A673 (cell line): Measurements from ENCODE around the gene DENND1A. TPM values are rescaled to one million over a fixed set of nuclear protein-coding genes. Genes with fewer than 3 reads are reported as not detected.
"Not testable (repeated sequence)": the region's sequence is repeated elsewhere in the genome, so short reads cannot be mapped to it uniquely, and the experiment has no call there.

Source experiments
- BruUV-seq: library from RNA; stranded (reverse); fragments of 400-500 nt; replicated peaks from 2 replicates; lab custom pipeline; 2021; lab: Mats Ljungman, UMichigan
- CTCF ChIA-PET: fragments of 300-600 bp; sonication (Branson Sonifier 250); formaldehyde crosslinking; loops from one replicate; lab custom pipeline; 2022; ENCODE audit warnings: antibody characterized with exemption; lab: Charles Lee
- POLR2A ChIA-PET: fragments of 300-600 bp; sonication (Branson Sonifier 250); formaldehyde crosslinking; loops from one replicate; lab custom pipeline; 2022; ENCODE audit warnings: antibody characterized with exemption; ENCODE audit not compliant: low non-redundant PET; lab: Charles Lee
- DNase-seq: peaks from one replicate; pipeline ENCODE4 v3.0.0-alpha.2; 2015; ENCODE audit warnings: low spot score
- H3K27ac ChIP-seq: fragments of 200-600 bp; sonication (generic); 2 replicates; pipeline ENCODE4 v1.5.1; 2016; ENCODE audit warnings: mixed run types, low read depth, mild to moderate bottlenecking, mixed read lengths, antibody characterized with exemption, low read length; ENCODE audit not compliant: poor library complexity, severe bottlenecking
- H3K27me3 ChIP-seq: fragments of 200-600 bp; sonication (generic); replicated peaks from 2 replicates; pipeline ENCODE4 v1.6.1; 2017; ENCODE audit warnings: mixed run types, low read depth, mild to moderate bottlenecking, mixed read lengths, antibody characterized with exemption, low read length; ENCODE audit not compliant: insufficient read depth, poor library complexity
- H3K36me3 ChIP-seq: fragments of 200-600 bp; sonication (generic); 2 replicates; pipeline ENCODE4 v1.6.1; 2016; ENCODE audit warnings: mixed run types, mild to moderate bottlenecking, mixed read lengths, antibody characterized with exemption, low read length; ENCODE audit not compliant: insufficient read depth, poor library complexity, severe bottlenecking
- H3K4me1 ChIP-seq: fragments of 200-600 bp; sonication (generic); 2 replicates; pipeline ENCODE4 v1.6.1; 2017; ENCODE audit warnings: mixed run types, mild to moderate bottlenecking, mixed read lengths, antibody characterized with exemption, low read length; ENCODE audit not compliant: insufficient read depth, poor library complexity, severe bottlenecking
- H3K4me3 ChIP-seq: fragments of 200-600 bp; sonication (generic); 2 replicates; pipeline ENCODE4 v1.5.1; 2016; ENCODE audit warnings: low read depth, mixed run types, mild to moderate bottlenecking, mixed read lengths, low read length; ENCODE audit not compliant: poor library complexity, severe bottlenecking
- H3K9me3 ChIP-seq: fragments of 200-600 bp; sonication (generic); 2 replicates; pipeline ENCODE4 v1.6.1; 2016; ENCODE audit warnings: mixed run types, low read depth, mild to moderate bottlenecking, mixed read lengths, antibody characterized with exemption, low read length; ENCODE audit not compliant: poor library complexity, severe bottlenecking
- CTCF ChIP-seq: fragments of 300-800, 200-600 bp; sonication (generic); conservative IDR thresholded peaks from 2 replicates; pipeline ENCODE4 v1.5.1; 2017; ENCODE audit warnings: low read depth, mild to moderate bottlenecking, antibody characterized with exemption, low read length, moderate library complexity, mixed read lengths
- EZH2 ChIP-seq: fragments of 200-600 bp; sonication (generic); IDR thresholded peaks from 2 replicates; pipeline ENCODE4 v1.6.1; 2017; ENCODE audit warnings: borderline replicate concordance, low read depth, mild to moderate bottlenecking, mixed read lengths, antibody characterized with exemption, low read length; ENCODE audit not compliant: poor library complexity, severe bottlenecking
- intact Hi-C: fragments of 100-400 bp; cut with micrococcal nuclease; formaldehyde crosslinking; loops from one replicate; pipeline ENCODE4 v1.10.0; 2022; ENCODE audit not compliant: unreplicated experiment
- total RNA-seq: library from RNA; stranded (reverse); gene quantifications from 2 replicates; pipeline ENCODE4 v1.2.3, GENCODE V29; 2021

Gene DENND1A
- total RNA-seq, 1 experiment from 2014 or later, result 12.0 TPM

GRCh38 chr9:123431581-123431980, 498.3 kb downstream of the DENND1A start:
- intact Hi-C loops, result no loop called here
- no peaks in the 10 kb centered on the region for H3K27me3 ChIP-seq
- no peaks in the 10 kb centered on the region for H3K9me3 ChIP-seq
- no peak overlapping the region for H3K4me3 ChIP-seq
- BruUV-seq, result no TSS peak
- DNase-seq, result no peak
- CTCF ChIA-PET, result no interaction called here
- H3K27ac ChIP-seq, result no peak overlapping the region
- H3K36me3 ChIP-seq, result no peaks in the 10 kb centered on the region
- no peaks in the 10 kb centered on the region for H3K4me1 ChIP-seq
- POLR2A ChIA-PET, result no interaction called here
- TF ChIP-seq EZH2 (no peak), CTCF (no peak)

GRCh38 chr9:123428450-123428849, 501.5 kb downstream of the DENND1A start:
- H3K36me3 ChIP-seq, H3K9me3 ChIP-seq, H3K27ac ChIP-seq, CTCF ChIA-PET, H3K27me3 ChIP-seq, POLR2A ChIA-PET, DNase-seq, intact Hi-C loops, BruUV-seq, H3K4me1 ChIP-seq, H3K4me3 ChIP-seq: not testable (repeated sequence)

- no TSS peak for BruUV-seq
- ChIA-PET CTCF (no interaction called here), POLR2A (no interaction called here)
- DNase-seq, result no peak
- Histone ChIP-seq H3K4me3 (no peak overlapping the region), H3K27ac (no peak overlapping the region), H3K4me1 (no peaks in the 10 kb centered on the region), H3K27me3 (no peaks in the 10 kb centered on the region), H3K9me3 (no peaks in the 10 kb centered on the region), H3K36me3 (no peaks in the 10 kb centered on the region)
- intact Hi-C loops, result no loop called here
- TF ChIP-seq EZH2, result no peak
- TF ChIP-seq CTCF, result no peak
Observed at GRCh38 chr9:123426406-123426805, 503.5 kb downstream of the DENND1A start.

GRCh38 chr9:123425836-123426365, 504.0 kb downstream of the DENND1A start:
- no peaks in the 10 kb centered on the region for H3K36me3 ChIP-seq
- H3K4me1 ChIP-seq, result no peaks in the 10 kb centered on the region
- no peaks in the 10 kb centered on the region for H3K9me3 ChIP-seq
- BruUV-seq, result no TSS peak
- CTCF ChIA-PET, result no interaction called here
- no peak overlapping the region for H3K27ac ChIP-seq
- no peaks in the 10 kb centered on the region for H3K27me3 ChIP-seq
- TF ChIP-seq EZH2, result no peak
- no peak for TF ChIP-seq CTCF
- POLR2A ChIA-PET, result no interaction called here
- no peak overlapping the region for H3K4me3 ChIP-seq
- intact Hi-C loops, result no loop called here
- DNase-seq, result no peak
